ENCODE results near the gene SLC7A1. TPM values are rescaled to one million over a fixed set of nuclear protein-coding genes. Genes with fewer than 3 reads are reported as not detected.

Gene SLC7A1
- total RNA-seq, 3 donors from 2014 or later: 23.8 to 36.0 (median 28.0) TPM

DNA sequence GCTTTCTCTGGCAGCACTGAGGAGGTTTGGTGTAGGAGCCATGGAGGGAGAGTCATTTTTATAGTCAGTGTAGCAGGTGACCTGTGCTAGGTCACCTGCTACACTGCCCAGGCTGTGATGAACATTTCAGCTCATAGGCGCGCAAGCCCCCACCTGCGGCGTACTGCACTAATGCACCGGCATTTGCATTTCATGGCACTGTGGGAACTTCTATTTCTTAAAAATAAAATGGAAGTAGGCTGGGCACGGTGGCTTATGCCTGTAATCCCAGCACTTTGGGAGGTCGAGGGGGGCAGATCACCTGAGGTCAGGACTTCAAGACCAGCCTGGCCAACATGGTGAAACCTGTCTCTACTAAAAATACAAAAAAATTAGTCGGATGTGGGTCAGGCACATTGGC, 101.0 kb downstream of the SLC7A1 start:
- intact Hi-C loops (cut with DNase I, micrococcal nuclease): no loop called here
- DNase-seq (no peak), ATAC-seq (no peak)
- Histone ChIP-seq H3K9me3 (no peaks in the 10 kb centered on the region), H3K36me3 (ENCODE audit: low read depth) (no peaks in the 10 kb centered on the region), H3K4me1 (ENCODE audit: low read depth) (no peaks in the 10 kb centered on the region), H3K4me3 (no peak overlapping the region)
- TF ChIP-seq, protein P1, sequence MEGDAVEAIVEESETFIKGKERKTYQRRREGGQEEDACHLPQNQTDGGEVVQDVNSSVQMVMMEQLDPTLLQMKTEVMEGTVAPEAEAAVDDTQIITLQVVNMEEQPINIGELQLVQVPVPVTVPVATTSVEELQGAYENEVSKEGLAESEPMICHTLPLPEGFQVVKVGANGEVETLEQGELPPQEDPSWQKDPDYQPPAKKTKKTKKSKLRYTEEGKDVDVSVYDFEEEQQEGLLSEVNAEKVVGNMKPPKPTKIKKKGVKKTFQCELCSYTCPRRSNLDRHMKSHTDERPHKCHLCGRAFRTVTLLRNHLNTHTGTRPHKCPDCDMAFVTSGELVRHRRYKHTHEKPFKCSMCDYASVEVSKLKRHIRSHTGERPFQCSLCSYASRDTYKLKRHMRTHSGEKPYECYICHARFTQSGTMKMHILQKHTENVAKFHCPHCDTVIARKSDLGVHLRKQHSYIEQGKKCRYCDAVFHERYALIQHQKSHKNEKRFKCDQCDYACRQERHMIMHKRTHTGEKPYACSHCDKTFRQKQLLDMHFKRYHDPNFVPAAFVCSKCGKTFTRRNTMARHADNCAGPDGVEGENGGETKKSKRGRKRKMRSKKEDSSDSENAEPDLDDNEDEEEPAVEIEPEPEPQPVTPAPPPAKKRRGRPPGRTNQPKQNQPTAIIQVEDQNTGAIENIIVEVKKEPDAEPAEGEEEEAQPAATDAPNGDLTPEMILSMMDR (IDR thresholded peaks at IDR 0.05): no peak

- Histone ChIP-seq H3K4me3 (no peak overlapping the region), H3K4me1 (ENCODE audit: low read depth) (no peaks in the 10 kb centered on the region), H3K36me3 (ENCODE audit: low read depth) (no peaks in the 10 kb centered on the region), H3K9me3 (no peaks in the 10 kb centered on the region)
- intact Hi-C loops (cut with DNase I, micrococcal nuclease): no loop called here
- no peak for DNase-seq
- TF ChIP-seq, protein P1 (IDR thresholded peaks at IDR 0.05): no peak
- no peak for ATAC-seq
Observed at GRCh38 chr13:29493796-29494195, 101.7 kb downstream of the SLC7A1 start.

DNA sequence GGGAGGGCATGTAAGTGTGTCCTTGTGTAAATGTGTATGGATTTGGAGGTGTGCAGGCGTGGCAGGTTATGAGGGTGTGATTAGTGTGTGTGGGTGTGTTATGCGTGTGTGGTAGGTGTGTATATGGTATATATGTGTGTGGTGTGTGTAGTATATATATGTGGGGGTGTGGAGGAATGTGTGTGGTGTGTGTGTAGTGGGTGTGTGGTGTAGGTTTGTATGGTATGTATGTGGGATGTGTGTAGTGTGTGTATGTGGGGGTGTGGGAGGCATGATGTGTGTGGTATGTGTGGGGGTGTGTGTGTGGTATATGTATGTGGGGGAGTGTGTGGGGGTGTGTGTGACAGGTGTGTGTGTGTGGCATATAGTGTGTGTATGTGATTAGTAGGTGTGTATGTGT, 104.2 kb downstream of the SLC7A1 start:
- DNase-seq (no peak), ATAC-seq (no peak)
- TF ChIP-seq, protein P1 (IDR thresholded peaks at IDR 0.05): no peak
- H3K36me3 ChIP-seq (ENCODE audit: low read depth): no peaks in the 10 kb centered on the region
- no peak overlapping the region for H3K4me3 ChIP-seq
- intact Hi-C loops (cut with DNase I, micrococcal nuclease): no loop called here
- no peaks in the 10 kb centered on the region for H3K9me3 ChIP-seq
- no peaks in the 10 kb centered on the region for H3K4me1 ChIP-seq (ENCODE audit: low read depth)

DNA sequence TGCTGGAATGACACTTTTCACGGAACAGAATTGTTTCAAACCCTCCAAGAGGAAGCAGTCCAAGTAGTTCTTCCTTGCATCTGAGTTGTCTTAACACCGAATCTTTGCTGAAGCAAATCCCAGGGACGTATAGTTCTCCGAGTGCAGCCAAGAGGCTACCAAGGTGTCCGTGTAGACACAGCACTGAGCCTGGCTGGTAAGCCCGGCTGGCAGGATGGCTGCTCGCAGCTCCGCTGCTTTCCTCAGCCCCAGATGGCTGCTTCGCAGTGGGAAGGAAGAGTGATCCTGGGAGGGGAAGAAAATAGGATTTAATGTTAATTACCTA, 105.0 kb downstream of the SLC7A1 start:
- no peak overlapping the region for H3K4me3 ChIP-seq
- ATAC-seq (no peak), DNase-seq (no peak)
- TF ChIP-seq, protein P1 (IDR thresholded peaks at IDR 0.05): no peak
- intact Hi-C loops (cut with DNase I, micrococcal nuclease): no loop called here
- no peaks in the 10 kb centered on the region for H3K4me1 ChIP-seq (ENCODE audit: low read depth)
- H3K36me3 ChIP-seq (ENCODE audit: low read depth): no peaks in the 10 kb centered on the region
- no peaks in the 10 kb centered on the region for H3K9me3 ChIP-seq

DNA sequence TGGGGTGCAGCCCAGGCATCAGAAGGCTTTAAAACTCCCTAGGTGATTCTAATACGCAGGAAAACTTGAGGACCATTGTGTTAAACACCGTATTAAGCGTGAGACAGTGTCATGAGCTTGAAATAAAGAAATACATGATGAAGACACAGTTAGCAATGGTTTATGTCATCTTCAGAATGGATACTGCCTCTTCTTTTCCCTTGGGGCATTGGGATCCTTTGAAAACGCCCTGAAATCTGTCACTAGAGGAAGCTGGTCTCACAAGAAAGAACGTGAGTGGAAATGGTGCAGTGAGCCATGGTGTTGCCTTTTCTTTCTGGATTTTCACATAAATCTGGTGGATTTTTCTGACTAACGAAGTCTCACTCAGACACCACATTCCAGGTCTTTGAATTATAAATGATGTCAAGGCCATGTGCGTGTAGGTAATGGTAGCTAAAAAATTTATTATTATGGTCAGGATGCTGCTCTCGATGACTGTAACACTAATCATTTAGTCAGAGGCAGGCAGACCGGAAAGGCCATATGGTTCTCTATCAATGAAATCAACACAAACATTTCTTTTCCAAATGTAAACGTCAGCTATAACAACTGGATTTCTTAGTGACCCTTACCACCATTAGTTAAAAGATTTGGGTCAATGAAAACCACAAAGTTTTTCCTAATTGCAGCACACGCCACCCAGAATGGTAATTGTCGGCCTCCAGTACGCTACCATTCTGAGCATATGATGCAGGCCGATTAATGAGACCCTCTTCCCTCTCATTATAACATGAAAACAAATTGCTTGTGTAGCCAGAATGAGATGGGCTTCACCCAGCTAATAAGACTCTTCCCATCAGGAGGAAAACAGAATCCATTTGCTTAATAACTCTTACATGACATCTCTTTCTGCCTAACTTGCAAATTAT, 105.6 kb downstream of the SLC7A1 start:
- H3K4me3 ChIP-seq: no peak overlapping the region
- DNase-seq (no peak), ATAC-seq (no peak)
- no peaks in the 10 kb centered on the region for H3K36me3 ChIP-seq (ENCODE audit: low read depth)
- TF ChIP-seq, protein P1 (IDR thresholded peaks at IDR 0.05): no peak
- no peaks in the 10 kb centered on the region for H3K9me3 ChIP-seq
- no peaks in the 10 kb centered on the region for H3K4me1 ChIP-seq (ENCODE audit: low read depth)
- intact Hi-C loops (cut with DNase I, micrococcal nuclease): no loop called here
